ENCODE results near the gene RUNX2. TPM values are rescaled to one million over a fixed set of nuclear protein-coding genes. Genes with fewer than 3 reads are reported as not detected.
"Not testable (repeated sequence)": the region's sequence is repeated elsewhere in the genome, so short reads cannot be mapped to it uniquely, and the experiment has no call there.

The RUNX2 gene
- 1 to 10 TPM; 1.4 to 3.6 (median 2.3) TPM for total RNA-seq

DNA sequence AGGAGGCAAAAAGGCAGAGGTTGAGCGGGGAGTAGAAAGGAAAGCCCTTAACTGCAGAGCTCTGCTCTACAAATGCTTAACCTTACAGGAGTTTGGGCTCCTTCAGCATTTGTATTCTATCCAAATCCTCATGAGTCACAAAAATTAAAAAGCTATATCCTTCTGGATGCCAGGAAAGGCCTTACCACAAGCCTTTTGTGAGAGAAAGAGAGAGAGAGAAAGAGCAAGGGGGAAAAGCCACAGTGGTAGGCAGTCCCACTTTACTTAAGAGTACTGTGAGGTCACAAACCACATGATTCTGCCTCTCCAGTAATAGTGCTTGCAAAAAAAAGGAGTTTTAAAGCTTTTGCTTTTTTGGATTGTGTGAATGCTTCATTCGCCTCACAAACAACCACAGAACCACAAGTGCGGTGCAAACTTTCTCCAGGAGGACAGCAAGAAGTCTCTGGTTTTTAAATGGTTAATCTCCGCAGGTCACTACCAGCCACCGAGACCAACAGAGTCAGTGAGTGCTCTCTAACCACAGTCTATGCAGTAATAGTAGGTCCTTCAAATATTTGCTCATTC is at the start of gene RUNX2:
TSS of gene RUNX2 (plus strand) at position 375 of the 567 bp plus-strand sequence. CDS start 397 bp downstream, outside the sequence.
- DNase-seq, result no peak
- Histone ChIP-seq H3K4me3 (no peak within 1 kb of the TSS), H3K27ac (no peak within 1 kb of the TSS), H3K36me3 (no peaks in the 10 kb centered on the region), H3K4me1 (peaks cover 0 to 4% (median 0%) of the 10 kb centered on the region in 3 donors), H3K9me3 (no peaks in the 10 kb centered on the region), H3K27me3 (no peaks in the 10 kb centered on the region)
- intact Hi-C loops (cut with DNase I), result no loop called here
- 50 to 72% methylated on average over 5 of the region's 5 CpGs for WGBS, 2 donors
- TF ChIP-seq, protein P1, sequence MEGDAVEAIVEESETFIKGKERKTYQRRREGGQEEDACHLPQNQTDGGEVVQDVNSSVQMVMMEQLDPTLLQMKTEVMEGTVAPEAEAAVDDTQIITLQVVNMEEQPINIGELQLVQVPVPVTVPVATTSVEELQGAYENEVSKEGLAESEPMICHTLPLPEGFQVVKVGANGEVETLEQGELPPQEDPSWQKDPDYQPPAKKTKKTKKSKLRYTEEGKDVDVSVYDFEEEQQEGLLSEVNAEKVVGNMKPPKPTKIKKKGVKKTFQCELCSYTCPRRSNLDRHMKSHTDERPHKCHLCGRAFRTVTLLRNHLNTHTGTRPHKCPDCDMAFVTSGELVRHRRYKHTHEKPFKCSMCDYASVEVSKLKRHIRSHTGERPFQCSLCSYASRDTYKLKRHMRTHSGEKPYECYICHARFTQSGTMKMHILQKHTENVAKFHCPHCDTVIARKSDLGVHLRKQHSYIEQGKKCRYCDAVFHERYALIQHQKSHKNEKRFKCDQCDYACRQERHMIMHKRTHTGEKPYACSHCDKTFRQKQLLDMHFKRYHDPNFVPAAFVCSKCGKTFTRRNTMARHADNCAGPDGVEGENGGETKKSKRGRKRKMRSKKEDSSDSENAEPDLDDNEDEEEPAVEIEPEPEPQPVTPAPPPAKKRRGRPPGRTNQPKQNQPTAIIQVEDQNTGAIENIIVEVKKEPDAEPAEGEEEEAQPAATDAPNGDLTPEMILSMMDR (IDR thresholded peaks at IDR 0.05), result no peak
- no peak for TF ChIP-seq POLR2A (IDR thresholded peaks at IDR 0.05)

DNA sequence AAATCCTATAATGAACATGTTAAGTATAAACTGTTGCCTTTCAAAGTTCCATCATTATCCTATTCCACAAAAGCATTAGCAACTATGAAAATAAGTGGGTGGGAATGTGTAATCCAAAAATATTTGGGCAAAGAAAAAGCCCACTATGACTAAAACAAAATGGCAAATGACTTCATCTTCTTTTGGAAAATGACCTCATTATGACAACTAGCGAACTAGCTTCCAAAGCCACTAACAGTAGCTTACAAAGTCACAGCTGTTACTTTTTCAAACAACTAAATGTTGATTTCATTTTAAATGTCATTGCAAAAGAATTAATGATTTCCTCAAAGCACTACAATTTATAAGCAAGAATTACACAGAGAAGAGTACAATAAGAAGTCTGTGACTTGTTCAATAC is 49.8 kb upstream of the RUNX2 start:
- TF ChIP-seq POLR2A (IDR thresholded peaks at IDR 0.05), result no peak
- TF ChIP-seq, protein P1 (IDR thresholded peaks at IDR 0.05), result no peak
- Histone ChIP-seq H3K36me3 (no peaks in the 10 kb centered on the region), H3K4me3 (no peak overlapping the region), H3K27me3 (no peaks in the 10 kb centered on the region), H3K9me3 (no peaks in the 10 kb centered on the region), H3K4me1 (no peaks in the 10 kb centered on the region), H3K27ac (no peak overlapping the region)
- DNase-seq, result no peak
- intact Hi-C loops (cut with DNase I), result no loop called here
- WGBS, 2 donors, result 81 to 82% methylated on average over 1 of the region's 1 CpG

DNA sequence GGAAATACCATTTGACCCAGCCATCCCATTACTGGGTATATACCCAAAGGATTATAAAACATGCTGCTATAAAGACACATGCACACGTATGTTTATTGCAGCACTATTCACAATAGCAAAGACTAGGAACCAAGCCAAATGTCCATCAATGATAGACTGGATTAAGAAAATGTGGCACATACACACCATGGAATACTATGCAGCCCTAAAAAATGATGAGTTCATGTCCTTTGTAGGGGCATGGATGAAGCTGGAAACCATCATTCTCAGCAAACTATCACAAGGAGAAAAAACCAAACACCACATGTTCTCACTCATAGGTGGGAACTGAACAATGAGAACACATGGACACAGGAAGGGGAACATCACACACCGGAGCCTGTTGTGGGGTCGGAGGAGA is 41.4 kb upstream of the RUNX2 start:
- H3K4me3 ChIP-seq; intact Hi-C loops (cut with DNase I); DNase-seq; H3K27ac ChIP-seq; H3K36me3 ChIP-seq; H3K9me3 ChIP-seq; H3K4me1 ChIP-seq; H3K27me3 ChIP-seq: not testable (repeated sequence)
- WGBS, 2 donors, result 90% methylated on average over 3 of the region's 3 CpGs

DNA sequence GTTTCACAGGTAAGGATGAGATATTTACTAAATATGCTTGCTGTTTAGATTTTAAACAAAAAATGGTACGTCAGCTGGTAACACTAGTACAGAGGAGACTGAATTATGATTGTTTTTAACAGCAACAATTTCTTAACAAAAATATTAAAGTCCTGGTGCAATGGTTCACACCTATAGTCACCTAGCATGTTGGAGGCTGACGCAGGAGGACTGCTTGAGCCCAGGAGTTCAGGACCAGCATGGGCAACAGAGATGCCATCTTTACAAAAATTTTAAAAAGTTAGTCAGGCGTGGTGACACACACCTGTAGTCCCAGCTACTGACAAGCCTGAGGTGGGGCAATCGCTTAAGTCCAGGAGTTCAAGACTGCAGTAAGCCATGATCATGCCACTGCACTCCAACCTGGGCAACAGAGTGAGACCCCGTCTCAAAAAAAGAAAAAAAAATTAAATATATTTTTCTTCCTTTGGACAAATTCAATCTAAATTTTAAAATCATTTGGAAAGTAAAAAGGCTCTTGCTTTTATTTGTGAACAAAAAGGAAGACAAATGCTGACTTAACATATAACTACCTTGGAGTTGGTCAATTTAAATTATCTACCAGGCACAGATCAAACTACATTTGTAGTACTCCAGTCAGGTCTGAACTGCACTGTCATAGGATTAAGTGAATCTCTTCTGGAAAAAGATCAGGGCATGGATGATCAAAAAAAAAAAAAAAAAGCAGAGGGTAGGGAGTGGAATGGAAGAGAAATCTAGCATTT is 38.2 kb upstream of the RUNX2 start:
- Histone ChIP-seq H3K4me1 (no peaks in the 10 kb centered on the region), H3K27ac (no peak overlapping the region), H3K27me3 (no peaks in the 10 kb centered on the region), H3K9me3 (no peaks in the 10 kb centered on the region), H3K4me3 (no peak overlapping the region), H3K36me3 (no peaks in the 10 kb centered on the region)
- intact Hi-C loops (cut with DNase I), result no loop called here
- WGBS, 2 donors, result 91 to 95% methylated on average over 5 of the region's 5 CpGs
- DNase-seq, result no peak
- TF ChIP-seq, protein P1 (IDR thresholded peaks at IDR 0.05), result no peak
- no peak for TF ChIP-seq POLR2A (IDR thresholded peaks at IDR 0.05)

DNA sequence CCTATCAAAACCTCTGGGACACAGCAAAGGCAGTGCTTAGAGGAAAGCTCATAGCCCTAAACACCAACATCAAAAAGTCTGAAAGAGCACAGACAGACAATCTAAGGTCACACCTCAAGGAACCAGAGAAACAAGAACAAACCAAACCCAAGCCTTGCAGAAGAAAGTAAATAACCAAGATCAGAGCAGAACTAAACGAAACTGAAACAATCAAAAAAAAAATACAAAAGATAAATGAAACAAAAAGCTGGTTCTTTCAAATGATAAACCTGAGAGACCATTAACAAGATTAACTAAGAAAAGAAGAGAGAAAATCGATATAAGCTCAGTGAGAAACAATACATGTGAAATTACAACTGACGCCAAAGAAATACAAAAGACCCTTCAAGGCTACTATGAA is 34.8 kb upstream of the RUNX2 start:
- no peaks in the 10 kb centered on the region for H3K27me3 ChIP-seq
- no peak for DNase-seq
- intact Hi-C loops (cut with DNase I), result no loop called here
- WGBS, 2 donors, result 73 to 75% methylated on average over 3 of the region's 3 CpGs
- no peak for TF ChIP-seq POLR2A (IDR thresholded peaks at IDR 0.05)
- TF ChIP-seq, protein P1 (IDR thresholded peaks at IDR 0.05), result no peak
- H3K4me3 ChIP-seq, result no peak overlapping the region
- H3K9me3 ChIP-seq, result no peaks in the 10 kb centered on the region
- no peaks in the 10 kb centered on the region for H3K36me3 ChIP-seq
- H3K27ac ChIP-seq, result no peak overlapping the region
- no peaks in the 10 kb centered on the region for H3K4me1 ChIP-seq

DNA sequence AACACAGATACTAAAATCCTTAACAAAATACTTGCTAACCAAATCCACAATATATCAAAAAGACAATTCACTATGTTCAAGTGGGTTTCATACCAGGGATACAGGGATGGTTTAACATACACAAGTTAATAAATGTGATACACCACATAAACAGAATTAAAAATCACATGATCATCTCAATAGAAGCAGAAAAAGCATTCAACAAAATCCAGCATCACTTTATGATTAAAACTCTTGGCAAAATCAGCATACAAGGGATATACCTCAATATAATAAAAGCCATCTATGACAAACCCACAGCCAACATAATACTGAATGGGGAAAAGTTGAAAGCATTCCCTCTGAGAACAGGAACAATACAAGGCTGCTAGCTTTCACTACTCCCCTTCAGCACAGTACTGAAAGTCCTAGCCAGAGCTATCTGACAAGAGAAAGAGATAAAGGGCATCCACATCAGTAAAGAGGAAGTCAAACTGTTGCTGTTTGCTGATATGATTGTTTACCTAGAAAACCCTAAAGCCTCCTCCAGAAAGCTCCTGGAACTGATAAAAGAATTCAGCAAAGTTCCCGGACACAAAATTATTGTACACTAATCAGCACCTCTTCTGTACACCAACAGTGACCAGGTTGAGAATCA is 33.9 kb upstream of the RUNX2 start:
- H3K4me3 ChIP-seq; H3K9me3 ChIP-seq; H3K27ac ChIP-seq; intact Hi-C loops (cut with DNase I); H3K4me1 ChIP-seq; DNase-seq; H3K36me3 ChIP-seq; H3K27me3 ChIP-seq: not testable (repeated sequence)
- 45 to 100% methylated on average over 1 of the region's 1 CpG for WGBS, 2 donors

All from esophagus squamous epithelium (tissue), 5 donors.